ENCODE data around the gene ZNF593OS.
A peak's percentile ranks its signal among the peaks of the same experiment; 100 is the strongest.

ZNF593OS gene

DNA sequence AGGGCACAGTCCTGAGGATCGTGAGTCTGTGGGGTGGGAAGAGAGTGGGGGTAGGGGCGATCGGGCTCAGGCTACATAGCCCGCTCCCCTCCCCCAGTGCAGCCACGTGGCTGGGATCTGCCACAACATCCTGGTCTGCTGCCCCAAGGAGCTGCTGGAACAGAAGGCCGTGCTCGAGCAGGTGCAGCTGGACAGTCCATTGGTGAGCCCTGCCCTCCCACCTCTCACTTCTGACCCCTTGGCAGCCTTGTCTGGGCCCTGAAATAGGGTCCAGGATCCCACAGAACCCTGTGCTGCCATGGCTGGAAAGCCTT is 10.7 kb upstream of the ZNF593OS start:
- DNase-seq, result no peak

DNA sequence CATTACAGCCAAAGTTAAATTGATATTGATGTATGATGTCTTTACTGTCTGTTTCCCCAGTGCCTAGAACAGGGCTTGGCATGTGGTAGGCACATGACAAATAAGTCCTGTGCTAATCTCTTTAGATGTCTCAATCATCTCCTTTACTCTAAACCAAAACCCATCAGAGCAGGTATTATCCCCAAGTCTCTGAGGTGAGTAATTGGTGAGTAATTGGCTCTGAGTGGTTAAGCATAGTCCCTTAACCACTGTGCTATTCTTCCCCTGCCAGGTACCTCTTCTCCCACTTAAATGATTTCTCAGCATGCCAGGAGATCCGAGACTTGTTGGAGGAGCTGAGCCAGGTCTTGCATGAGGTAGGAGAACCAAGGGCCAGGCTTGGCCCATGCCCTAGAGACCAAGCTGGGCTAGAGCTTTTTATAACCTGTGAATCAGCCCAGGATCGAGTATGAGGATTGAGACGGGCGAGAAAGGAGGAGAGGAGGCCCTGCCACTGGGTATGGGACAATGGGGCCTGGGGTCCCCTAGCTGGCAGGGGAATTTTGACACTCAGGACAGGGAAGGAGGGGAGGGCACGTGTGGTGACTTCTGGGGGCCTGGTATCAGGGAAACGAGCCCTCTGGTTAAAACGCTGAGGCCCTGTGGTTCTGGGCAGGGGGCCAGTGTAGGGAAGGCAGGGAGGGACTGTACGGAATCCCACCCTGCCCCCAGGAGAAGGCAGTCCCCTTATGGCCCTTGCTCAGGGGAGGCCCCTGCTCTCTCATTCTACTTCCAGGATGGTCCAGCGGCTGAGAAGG is 10.2 kb upstream of the ZNF593OS start:
- DNase-seq, result no peak

DNA sequence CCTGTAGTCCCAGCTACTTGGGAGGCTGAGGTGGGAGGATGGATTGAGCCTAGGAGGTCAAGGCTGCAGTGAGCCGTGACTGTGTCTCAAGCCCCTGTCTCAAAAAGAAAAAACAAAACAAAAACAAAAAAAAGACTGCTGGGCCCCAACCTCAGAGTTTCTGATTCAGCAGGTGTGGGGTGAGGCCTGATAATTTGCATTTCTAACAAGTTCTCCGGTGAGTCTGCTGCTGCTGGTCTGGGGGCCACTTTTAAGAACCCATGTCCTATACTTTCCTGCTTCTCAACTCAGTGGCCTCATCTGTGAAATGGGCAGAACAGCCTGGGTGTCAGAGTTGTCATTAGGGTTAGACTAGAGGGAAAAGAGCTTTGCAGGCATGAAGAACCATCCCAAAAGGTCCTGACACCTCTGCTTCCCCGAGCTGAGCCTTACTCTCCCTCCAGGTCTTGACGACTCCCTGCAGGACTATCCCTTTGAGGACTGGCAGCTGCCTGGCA is 8.4 kb upstream of the ZNF593OS start:
- DNase-seq, result no peak

DNA sequence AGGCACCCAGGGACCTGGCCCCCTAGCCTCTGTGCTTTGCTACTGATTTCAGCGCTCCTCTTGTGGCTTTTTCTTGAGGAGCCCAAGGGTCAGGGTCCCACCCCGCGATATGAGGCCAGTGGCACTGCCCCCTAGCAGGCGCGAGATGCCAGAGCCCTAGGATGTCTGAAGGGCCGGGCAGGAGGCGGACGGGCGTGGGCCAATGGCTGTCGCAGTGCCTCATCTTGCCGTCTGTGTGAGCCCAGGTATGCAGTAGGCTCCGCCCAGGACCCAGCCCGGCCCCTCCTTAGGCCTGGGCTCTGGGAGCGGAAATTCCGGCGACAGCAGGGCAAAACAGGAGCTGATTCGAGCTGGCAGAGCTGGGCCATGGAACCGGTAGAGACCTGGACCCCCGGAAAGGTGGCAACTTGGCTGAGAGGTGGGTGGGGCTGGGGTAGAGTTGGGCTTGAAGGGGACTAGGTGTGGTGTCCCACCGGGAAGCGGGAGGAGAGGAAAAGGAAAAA is 5.6 kb upstream of the ZNF593OS start, which contains the start of gene CNKSR1:
Gene CNKSR1 (plus strand): TSS at position 310 of the 503 bp plus-strand sequence. CDS start 57 bp downstream, at position 367.
- no peak for DNase-seq

DNA sequence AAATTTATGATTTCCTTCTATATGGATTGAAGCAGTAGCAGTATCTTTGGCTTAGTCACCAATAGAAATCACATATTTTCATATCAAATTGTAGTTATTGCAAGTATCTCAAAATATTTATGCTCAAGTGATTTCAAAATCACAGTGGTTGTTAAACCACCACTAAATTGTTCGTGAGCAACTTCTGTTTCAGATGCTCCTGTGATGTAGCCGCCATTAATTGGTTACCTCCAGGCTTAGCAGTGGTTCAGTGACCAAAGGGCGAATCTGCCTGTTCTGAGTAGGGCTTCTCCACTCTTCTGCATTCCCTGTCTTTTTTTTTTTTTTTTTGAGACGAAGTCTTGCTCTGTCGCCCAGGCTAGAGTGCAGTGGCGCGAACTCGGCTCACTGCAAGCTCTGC is 3.7 kb upstream of the ZNF593OS start:
- DNase-seq, result no peak

DNA sequence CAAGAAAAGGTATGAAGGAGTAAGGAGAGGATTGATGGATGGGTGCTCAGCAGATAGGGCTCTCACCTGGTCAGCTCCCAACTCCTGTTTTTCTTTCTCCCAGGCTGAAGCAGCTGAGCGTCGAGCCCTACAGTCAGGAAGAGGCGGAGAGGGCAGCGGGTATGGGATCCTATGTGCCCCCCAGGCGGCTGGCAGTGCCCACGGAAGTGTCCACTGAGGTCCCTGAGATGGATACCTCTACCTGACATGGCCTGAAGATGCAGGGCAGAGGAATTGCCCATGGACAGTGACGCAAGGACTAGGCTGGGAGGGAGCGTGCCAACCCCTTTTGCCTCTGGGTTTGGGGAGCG is 1.2 kb downstream of the ZNF593OS start:
- DNase-seq, result no peak

GRCh38 chr1:26169669-26170471 is 1.8 kb downstream of the ZNF593OS start, which contains the start of gene ZNF593:
Gene ZNF593, plus strand, starts transcription at chr1:26169908. Its CDS starts 76 bp downstream, at chr1:26169984.
- peak; percentile 78 for DNase-seq

DNA sequence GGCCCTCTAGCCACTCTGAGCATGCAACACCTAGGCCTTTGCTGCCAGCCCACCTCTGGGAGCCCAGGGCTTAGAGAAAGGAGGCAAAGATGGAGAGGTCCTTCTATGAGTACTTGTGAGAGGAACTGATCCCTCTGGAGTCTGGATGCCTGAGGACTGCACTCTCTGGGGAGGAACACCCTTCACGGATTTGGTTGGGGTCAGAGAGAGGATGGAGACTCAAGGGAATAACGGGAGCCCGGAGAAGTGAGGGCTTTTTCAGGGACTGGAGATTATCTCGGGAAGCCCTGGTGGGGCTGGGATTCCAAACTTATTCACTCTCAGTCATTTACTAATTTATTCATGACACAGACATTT is 2.5 kb downstream of the ZNF593OS start:
- DNase-seq, result no peak

- DNase-seq, result peak; percentile 66
Observed at GRCh38 chr1:26168410-26169197, 3.0 kb downstream of the ZNF593OS start, which contains the start of gene C1orf232. Gene C1orf232, minus strand, starts transcription at chr1:26168963. Its CDS starts 464 bp downstream, at chr1:26168499.

GRCh38 chr1:26166719-26167281 is 4.8 kb downstream of the ZNF593OS start:
- DNase-seq, result no peak

DNA sequence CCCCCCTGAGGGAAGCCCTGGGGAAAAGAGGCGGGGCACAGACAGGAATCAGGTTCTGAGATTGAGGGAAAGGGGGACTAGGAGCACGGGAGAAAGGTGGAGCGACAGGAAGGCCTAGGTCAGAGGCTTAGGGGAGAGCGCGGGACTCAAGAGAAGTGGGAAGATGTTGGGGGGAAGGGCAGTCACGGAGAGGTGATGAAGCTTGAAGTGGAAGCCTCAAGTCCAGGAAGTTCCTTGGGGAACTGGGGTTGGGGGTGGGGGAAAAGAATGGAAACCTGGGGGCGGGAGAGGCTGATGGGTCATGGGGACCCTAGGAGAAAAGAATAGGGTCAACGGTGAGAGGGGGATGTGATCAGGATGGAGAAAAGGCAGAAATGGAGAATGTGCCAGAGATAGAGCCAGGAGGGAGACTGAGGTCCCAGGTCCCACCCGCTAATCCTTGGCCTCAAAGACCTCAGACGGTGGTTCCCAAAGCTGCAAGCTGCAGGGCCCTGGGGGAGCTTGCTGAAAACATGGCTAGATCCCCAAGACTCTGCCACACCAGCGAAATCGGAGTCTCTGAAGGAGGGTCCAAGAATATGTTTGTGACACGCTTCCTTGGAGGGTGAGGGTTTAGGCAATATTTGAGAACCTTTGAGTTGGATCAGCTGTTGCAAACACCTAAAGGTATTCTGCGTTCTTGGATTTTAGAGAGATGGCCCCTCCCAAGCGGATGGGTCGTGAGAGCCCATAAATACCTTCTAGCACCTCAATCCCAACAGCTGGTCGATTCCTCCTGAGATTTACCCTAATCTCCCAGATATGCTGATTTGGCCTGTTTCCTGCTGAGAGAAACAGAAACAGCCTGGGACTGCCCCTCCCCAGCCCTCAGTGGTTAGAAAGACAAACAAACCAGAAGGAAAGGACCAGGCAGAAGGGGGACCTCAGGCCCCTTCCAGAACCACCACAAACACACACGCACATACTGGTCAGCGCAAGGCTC is 6.5 kb downstream of the ZNF593OS start:
- peak; percentile 3 for DNase-seq

DNA sequence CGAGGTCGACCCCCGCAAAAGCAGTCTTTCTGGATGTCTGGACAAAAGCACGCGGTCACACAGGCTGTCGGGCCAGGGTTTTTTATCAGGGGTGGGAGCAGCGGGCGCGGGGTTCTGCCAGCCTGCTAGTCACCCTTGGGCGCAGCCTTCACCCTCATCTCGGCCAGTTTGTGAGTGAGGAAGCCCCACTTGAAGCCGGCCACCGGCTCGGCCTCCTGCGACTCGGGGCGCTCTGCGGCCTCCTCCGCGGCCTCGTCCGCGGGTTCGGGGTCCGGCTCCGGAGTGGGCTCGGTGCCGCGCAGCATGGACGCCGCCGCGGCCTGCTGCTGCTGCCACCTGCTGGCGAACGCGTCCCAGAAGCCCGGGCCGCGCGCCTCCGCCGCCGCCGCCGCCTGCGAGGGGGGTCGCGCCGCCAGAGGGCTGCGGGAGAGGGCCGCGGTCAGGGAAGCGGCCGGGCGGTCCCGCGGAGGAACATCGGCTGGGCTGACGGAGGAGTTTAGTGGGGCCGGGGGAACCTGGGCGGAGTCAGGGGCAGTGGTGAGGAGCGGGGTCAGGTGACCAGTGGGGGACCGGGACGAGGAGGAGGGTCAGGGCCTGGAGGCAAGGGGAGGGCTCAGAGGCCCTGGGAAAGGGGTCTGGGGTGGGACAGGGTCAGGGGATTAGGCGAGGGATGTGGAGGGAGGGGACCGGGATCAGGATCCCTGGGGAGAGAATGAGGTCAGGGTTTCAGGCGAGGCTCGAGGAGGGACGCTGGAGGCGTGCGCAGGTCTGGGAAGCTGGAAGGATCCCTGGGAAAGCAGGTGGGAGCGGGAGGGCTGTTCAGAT is 7.4 kb downstream of the ZNF593OS start:
- peak; percentile 29 for DNase-seq

DNA sequence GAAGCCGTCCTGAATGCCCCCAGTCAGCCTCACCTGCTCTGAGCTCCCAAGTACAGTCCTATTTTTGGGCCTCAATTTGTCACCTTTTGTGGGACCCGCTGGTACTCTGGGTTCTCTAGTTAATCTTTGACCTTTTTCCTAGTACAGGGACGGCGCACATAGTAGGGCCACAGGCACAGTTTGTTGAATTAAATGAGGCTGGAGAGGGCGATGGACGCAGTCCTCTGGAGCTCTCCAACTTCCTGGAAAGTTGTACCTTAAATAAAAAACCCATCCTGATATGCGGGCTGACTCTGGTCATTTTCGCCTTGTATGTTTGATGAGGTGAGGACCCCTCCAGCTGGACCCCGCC is 8.0 kb downstream of the ZNF593OS start:
- DNase-seq, result no peak

DNA sequence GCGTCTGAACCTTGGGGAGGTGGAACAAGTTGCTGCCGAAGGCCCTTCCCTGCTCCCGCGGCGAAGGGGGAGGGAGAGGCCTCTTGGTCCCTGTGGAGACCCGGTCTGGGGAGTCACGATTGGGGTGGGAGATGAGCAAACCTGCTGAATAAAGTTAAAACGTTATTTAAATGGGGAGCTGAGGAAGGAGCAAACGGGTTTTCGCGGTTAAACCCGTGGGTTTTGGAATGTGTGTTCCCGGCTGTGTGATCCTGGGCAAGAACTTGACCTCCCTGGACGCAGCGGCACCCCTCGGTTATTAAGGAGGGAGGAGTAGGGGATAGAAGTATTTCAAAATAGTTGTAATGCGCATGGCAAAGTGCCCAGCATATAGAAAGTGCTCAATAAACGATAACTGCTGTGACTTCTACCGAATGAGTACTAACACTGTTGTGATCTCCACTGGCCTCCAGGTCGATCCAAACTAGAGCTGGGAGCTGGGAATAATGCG is 9.4 kb downstream of the ZNF593OS start:
- no peak for DNase-seq

GRCh38 chr1:26161415-26162219 is 10.0 kb downstream of the ZNF593OS start:
- DNase-seq, result no peak

DNA sequence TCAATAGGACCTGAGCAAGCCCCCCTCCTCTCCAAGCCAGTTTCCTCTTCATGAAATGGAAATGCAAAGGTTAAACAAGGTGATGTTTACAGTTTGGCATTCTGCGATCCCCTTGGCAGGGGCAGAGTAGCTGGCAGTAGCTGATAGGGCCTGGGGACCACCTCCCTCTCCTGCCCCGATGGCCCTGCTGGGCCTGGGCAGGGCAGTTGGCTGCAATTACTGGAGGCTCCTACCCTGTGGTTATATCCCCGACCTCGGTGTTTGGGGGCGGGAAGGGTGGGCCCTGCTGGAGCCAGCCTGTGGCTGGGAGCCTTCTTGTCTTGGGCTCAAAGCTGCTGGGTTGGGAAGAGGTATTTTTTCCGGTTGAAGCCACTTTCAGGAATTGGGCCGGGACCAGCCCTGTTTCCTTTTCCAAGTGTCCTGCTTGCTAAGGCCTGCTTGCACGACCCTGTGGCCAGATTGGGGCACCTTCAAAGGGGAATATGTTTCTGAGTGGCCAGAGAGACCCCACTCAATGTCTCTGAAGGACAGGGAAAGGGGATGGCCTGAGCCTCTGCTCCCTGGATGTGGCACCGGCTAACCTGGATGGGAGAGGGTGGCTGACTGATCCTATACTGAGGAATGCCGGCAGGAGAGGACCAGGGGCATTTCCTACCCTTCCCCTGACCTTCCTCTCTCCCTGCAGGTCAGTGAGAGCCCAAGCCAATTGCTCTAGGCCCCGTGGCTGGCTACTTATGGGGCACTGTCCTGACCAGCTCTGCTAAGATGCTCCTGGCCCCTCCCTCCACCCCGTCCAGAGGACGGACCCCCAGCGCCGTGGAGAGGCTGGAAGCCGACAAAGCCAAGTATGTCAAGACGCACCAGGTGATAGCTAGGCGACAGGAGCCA is 10.9 kb downstream of the ZNF593OS start:
- DNase-seq, result no peak

DNA sequence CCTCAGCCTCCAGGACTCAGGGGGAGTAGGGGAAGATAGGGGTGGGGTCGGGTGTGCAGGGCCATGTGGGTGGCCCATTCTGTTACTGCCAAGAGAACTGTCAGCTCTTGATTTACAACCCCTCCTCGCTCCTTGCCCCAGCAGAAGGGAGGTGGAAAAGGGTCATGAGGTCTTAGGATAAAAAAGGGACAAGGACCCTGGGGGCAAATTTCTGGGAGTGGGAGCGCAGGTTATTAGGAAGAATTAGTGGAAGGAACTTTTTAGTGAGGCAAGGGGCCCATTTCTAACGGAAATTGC is 11.9 kb downstream of the ZNF593OS start:
- no peak for DNase-seq

GRCh38 chr1:26158908-26159742 is 12.5 kb downstream of the ZNF593OS start, which contains the start of gene FAM110D:
Gene FAM110D, plus strand, starts transcription at chr1:26159079. Its CDS starts 2,213 bp downstream, at chr1:26161292.
- no peak for DNase-seq

Measured in NCI-H2171 (cell line).